RPMI8226 (cell line): ENCODE measurements around the gene BUB1.
"Not testable (repeated sequence)": the region's sequence is repeated elsewhere in the genome, so short reads cannot be mapped to it uniquely, and the experiment has no call there.

ENCODE experiments used
- DNase-seq: peaks from one replicate; pipeline ENCODE4 v3.0.0-alpha.2; 2015

Gene BUB1

DNA sequence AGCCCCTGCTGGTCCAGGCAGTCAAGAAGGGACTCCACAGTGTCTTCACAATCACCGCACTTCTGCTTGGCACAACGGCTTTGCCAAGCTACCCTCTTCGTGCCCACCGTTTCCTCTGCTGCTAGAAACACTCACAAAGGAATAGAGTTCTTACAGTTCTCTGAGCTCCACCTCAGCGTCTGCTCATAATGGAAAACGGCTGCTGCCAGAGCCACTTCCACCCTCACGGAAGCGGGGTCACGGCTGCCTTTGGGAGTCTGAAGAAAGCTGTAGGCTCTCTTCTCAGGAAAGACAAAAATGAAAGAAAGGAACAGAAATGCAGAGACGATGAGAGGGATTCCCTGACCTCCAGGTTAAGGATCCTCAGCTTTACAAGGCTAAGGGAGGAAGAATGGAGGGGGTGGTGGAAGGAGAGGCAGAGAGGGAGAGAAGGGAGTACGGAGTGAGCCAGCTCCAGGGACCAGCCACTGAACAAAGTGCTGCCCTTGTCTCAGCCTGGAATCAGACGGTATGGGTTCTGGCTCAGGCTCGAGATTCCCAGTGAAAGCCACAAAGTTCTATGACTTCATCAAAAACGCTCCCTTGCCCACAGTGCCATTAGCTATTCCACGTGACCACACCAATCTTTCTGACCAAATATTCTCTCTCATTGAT, 88.1 kb downstream of the BUB1 start:
- DNase-seq: not testable (repeated sequence)

DNA sequence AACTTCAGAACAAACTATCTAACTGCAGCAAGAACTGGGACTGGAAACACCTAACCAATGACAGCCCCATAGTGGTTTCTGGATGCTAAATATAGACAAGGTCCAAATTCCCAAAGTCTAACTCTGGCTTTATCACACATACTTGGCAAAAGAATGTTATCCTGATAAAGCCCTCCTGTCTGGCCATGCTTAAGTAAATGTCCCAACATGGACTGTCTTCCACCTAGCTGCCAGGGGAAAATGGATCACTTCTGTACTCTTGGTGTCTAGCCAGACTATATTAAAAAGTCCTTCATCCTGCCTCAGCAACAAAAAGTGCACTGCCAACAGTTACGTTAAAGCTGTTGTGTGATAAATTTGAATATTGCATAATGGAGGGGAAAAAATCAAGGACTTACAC, 89.3 kb downstream of the BUB1 start:
- DNase-seq: not testable (repeated sequence)
